GM12878 (cell line): ENCODE results near the gene RASAL1. TPM values are rescaled to one million over a fixed set of nuclear protein-coding genes. Genes with fewer than 3 reads are reported as not detected.

ENCODE experiments used
- ATAC-seq: fragments of 200-7000 bp; cut with Tn5 transposase; 3 replicates; pipeline ENCODE4 v1.9.1; 2020; ENCODE audit warnings: mild to moderate bottlenecking, moderate library complexity
- BruUV-seq: library from RNA; stranded (reverse); fragments of 400-500 nt; replicated peaks from 2 replicates; lab custom pipeline; 2021; lab: Mats Ljungman, UMichigan
- CTCF ChIA-PET: fragments of 300-600 bp; sonication (Branson Sonifier 250); formaldehyde crosslinking; extraction: SDS; loops from one replicate; lab custom pipeline; 2021; ENCODE audit warnings: inconsistent platforms; lab: Yijun Ruan, JAX
- POLR2A ChIA-PET: fragments of 350-600 bp; formaldehyde crosslinking; extraction: SDS; loops from one replicate; lab custom pipeline; 2021; ENCODE audit warnings: inconsistent platforms; lab: Charles Lee
- RAD21 ChIA-PET: fragments of 300-600 bp; sonication (Branson Sonifier 250); formaldehyde crosslinking; loops from one replicate; lab custom pipeline; 2023; ENCODE audit warnings: antibody characterized with exemption; ENCODE audit not compliant: unreplicated experiment; lab: Charles Lee
- SMC1A ChIA-PET: fragments of 300-600 bp; sonication (Branson Sonifier 250); formaldehyde crosslinking; loops from one replicate; lab custom pipeline; 2023; ENCODE audit not compliant: unreplicated experiment, uncharacterized antibody; lab: Charles Lee
- DNase-seq: peaks from one replicate; pipeline ENCODE4 v3.0.0-alpha.2; 2011; ENCODE audit warnings: low read depth, low spot score
- FAIRE-seq: peaks from 3 replicates; lab custom pipeline; 2011; peaks lifted over from hg19 to GRCh38; lab: Jason Lieb, UNC
- H2AFZ ChIP-seq: 2 replicates; pipeline ENCODE4 v1.6.0; 2011; ENCODE audit warnings: low read depth, low read length, control low read depth; ENCODE audit not compliant: control insufficient read depth
- H3K27ac ChIP-seq: 2 replicates; pipeline ENCODE4 v1.5.1; 2011; ENCODE audit warnings: control low read depth; ENCODE audit not compliant: control insufficient read depth, insufficient read depth
- H3K27me3 ChIP-seq, 2 experiments: replicated peaks in 1 of 2; 2 replicates each; pipeline versions ENCODE4 v1.6.0 to v1.6.1; 2011; ENCODE audit warnings: low read length in 1 of 2; ENCODE audit not compliant: control insufficient read depth in 2 of 2, insufficient read depth in 2 of 2
- H3K36me3 ChIP-seq, 2 experiments: 2 replicates each; pipeline ENCODE4 v1.5.1; 2011; ENCODE audit warnings: low read length in 1 of 2; ENCODE audit not compliant: control insufficient read depth in 2 of 2, insufficient read depth in 2 of 2
- H3K4me1 ChIP-seq: 2 replicates; pipeline ENCODE4 v1.6.1; 2011; ENCODE audit warnings: mild to moderate bottlenecking, low read length, moderate library complexity, mixed read lengths; ENCODE audit not compliant: control insufficient read depth, insufficient read depth
- H3K4me2 ChIP-seq: 2 replicates; pipeline ENCODE4 v1.6.0; 2011; ENCODE audit warnings: control low read depth; ENCODE audit not compliant: control insufficient read depth, insufficient read depth
- H3K4me3 ChIP-seq: fragments of 200-600 bp; sonication (generic); 2 replicates; pipeline ENCODE4 v1.5.1; 2016
- H3K79me2 ChIP-seq: 2 replicates; pipeline ENCODE4 v1.6.0; 2011; ENCODE audit warnings: low read length; ENCODE audit not compliant: control insufficient read depth, insufficient read depth
- H3K9ac ChIP-seq: 2 replicates; pipeline ENCODE4 v1.8.0; 2011; ENCODE audit warnings: low read length, control low read depth, mixed read lengths; ENCODE audit not compliant: control insufficient read depth, insufficient read depth
- H3K9me3 ChIP-seq: replicated peaks from 3 replicates; pipeline ENCODE4 v1.5.1; 2011; ENCODE audit warnings: mild to moderate bottlenecking, low read length; ENCODE audit not compliant: control insufficient read depth, insufficient read depth
- H4K20me1 ChIP-seq: 2 replicates; pipeline ENCODE4 v1.6.0; 2011; ENCODE audit not compliant: control insufficient read depth, insufficient read depth
- ASH2L ChIP-seq: fragments of 300-600, 200-600 bp; sonication (generic); IDR thresholded peaks from 2 replicates; pipeline ENCODE4 v1.6.1; 2017; ENCODE audit warnings: low read depth, mild to moderate bottlenecking, borderline replicate concordance
- CBFB ChIP-seq: IDR thresholded peaks from 2 replicates; pipeline ENCODE4 v1.6.1; 2016; ENCODE audit warnings: antibody characterized with exemption, low read depth
- CHD4 ChIP-seq: fragments of 200-600 bp; sonication (generic); IDR thresholded peaks from 2 replicates; pipeline ENCODE4 v1.6.1; 2016; ENCODE audit warnings: mild to moderate bottlenecking
- EGR1 ChIP-seq, 2 experiments: IDR thresholded peaks; 1 replicate in 1 of 2; 2 replicates in 1 of 2; pipeline ENCODE4 v1.6.1; 2011 to 2012; ENCODE audit warnings: low read depth in 2 of 2, low read length in 2 of 2, borderline replicate concordance in 1 of 2, mild to moderate bottlenecking in 1 of 2, moderate library complexity in 1 of 2
- MEF2A ChIP-seq: IDR thresholded peaks from 2 replicates; pipeline ENCODE4 v1.6.1; 2011; ENCODE audit warnings: low read depth, mild to moderate bottlenecking, low read length, moderate library complexity; ENCODE audit not compliant: insufficient read depth
- MEF2B ChIP-seq: fragments of 450-650 bp; IDR thresholded peaks from 2 replicates; pipeline ENCODE4 v1.6.1; 2018; ENCODE audit warnings: mild to moderate bottlenecking, moderate library complexity; ENCODE audit not compliant: partially characterized antibody, poor library complexity, severe bottlenecking
- MLLT1 ChIP-seq: fragments of 450-650 bp; IDR thresholded peaks from 2 replicates; pipeline ENCODE4 v1.6.1; 2016; ENCODE audit warnings: mild to moderate bottlenecking
- MTA3 ChIP-seq: IDR thresholded peaks from 2 replicates; pipeline ENCODE4 v1.6.1; 2012; ENCODE audit warnings: low read length, inconsistent platforms, borderline replicate concordance
- PML ChIP-seq: IDR thresholded peaks from 2 replicates; pipeline ENCODE4 v1.6.1; 2012; ENCODE audit warnings: low read length, inconsistent platforms
- RAD51 ChIP-seq: fragments of 450-650 bp; IDR thresholded peaks from 2 replicates; pipeline ENCODE4 v1.6.1; 2016; ENCODE audit warnings: moderate library complexity, mild to moderate bottlenecking, inconsistent platforms
- SIX5 ChIP-seq: IDR thresholded peaks from 2 replicates; pipeline ENCODE4 v1.6.1; 2011; ENCODE audit warnings: mild to moderate bottlenecking, low read depth, low read length, moderate library complexity; ENCODE audit not compliant: severe bottlenecking
- SMAD5 ChIP-seq: IDR thresholded peaks from 2 replicates; pipeline ENCODE4 v1.6.1; 2016; ENCODE audit warnings: antibody characterized with exemption, low read depth
- SRF ChIP-seq, 2 experiments: IDR thresholded peaks; 2 replicates each; pipeline ENCODE4 v1.6.1; 2011; ENCODE audit warnings: low read depth in 2 of 2, low read length in 2 of 2, mild to moderate bottlenecking in 1 of 2, moderate library complexity in 1 of 2
- TAF1 ChIP-seq: IDR thresholded peaks from 2 replicates; pipeline ENCODE4 v1.6.1; 2011; ENCODE audit warnings: mild to moderate bottlenecking, low read depth, low read length, borderline replicate concordance
- TCF3 ChIP-seq: IDR thresholded peaks from 2 replicates; pipeline ENCODE4 v1.6.1; 2012; ENCODE audit warnings: low read depth, mild to moderate bottlenecking, low read length, borderline replicate concordance; ENCODE audit not compliant: insufficient read depth
- ZNF274 ChIP-seq: IDR thresholded peaks from one replicate; pipeline ENCODE4 v1.8.0; 2011; ENCODE audit not compliant: insufficient read length, insufficient read depth
- WGBS: methylation state at CpG from one replicate; pipeline ENCODE4 v1.1.6; 2016; ENCODE audit warnings: low lambda C conversion rate; ENCODE audit not compliant: insufficient replicate concordance, insufficient coverage; ENCODE audit errors: missing lambda C conversion rate; 5-methylcytosine and 5-hydroxymethylcytosine counted together
- in situ Hi-C: fragments of 300-500 bp; cut with MboI; formaldehyde crosslinking; loops from 9 replicates; pipeline ENCODE4 v1.14.3; 2018; ENCODE audit warnings: mixed read lengths
- intact Hi-C: fragments of 100-400 bp; cut with micrococcal nuclease; formaldehyde crosslinking; loops from one replicate; pipeline ENCODE4 v1.14.2; 2022; ENCODE audit not compliant: unreplicated experiment
- polyA plus RNA-seq, 11 experiments: library from polyadenylated mRNA; depleted of rRNA in 4 of 11; unstranded in 6 of 11; stranded (reverse) in 5 of 11; fragments of >200 nt; fragmentation: Nextera tagmentation in 4 of 11; fragmentation: Illumina TruSeq in 1 of 11; extraction: Ambion mirVana in 4 of 11; extraction: Trizol in 1 of 11; gene quantifications; 1 replicate in 1 of 11; 2 replicates in 10 of 11; pipeline versions ENCODE4 v1.2.1 to v1.2.3, GENCODE V29; 2011 to 2016; ENCODE audit warnings: inconsistent platforms in 2 of 11, missing spikeins in 2 of 11, low read depth in 1 of 11
- total RNA-seq, 4 experiments: library from RNA; depleted of rRNA in 3 of 4; stranded (reverse); fragments of >200 nt in 3 of 4; fragmentation: Illumina TruSeq in 1 of 4; extraction: Trizol in 1 of 4; gene quantifications; 2 replicates each; pipeline versions ENCODE4 v1.2.1 to v1.2.3, GENCODE V29; 2013 to 2021

The RASAL1 gene
- total and polyA plus RNA-seq, 10 of the 15 experiments (the other 5 are each of a cell fraction or from before 2014, with no cell fraction given) = 0.12 to 1.0 (median 0.52) TPM; not detected in 6

- BruUV-seq = no TSS peak
- no peak for DNase-seq
- intact Hi-C loops (no loop called here), in situ Hi-C loops (no loop called here)
- no peaks in the 10 kb centered on the region for H3K79me2 ChIP-seq
- H3K9me3 ChIP-seq = no peaks in the 10 kb centered on the region; the same call in 2 of the 3 replicates
- no peak for ATAC-seq
- H3K9ac ChIP-seq = no peak overlapping the region
- ChIA-PET RAD21 (interaction anchor here (0.5 kb wide), 1 partner anchor 38 kb away, joined by 3 read pairs; no protein-coding TSS in a partner anchor), POLR2A (no interaction called here), CTCF (interaction anchor here (0.9 kb wide), 1 partner anchor 10 kb away, joined by 5 read pairs; no protein-coding TSS in a partner anchor), SMC1A (interaction anchor here (0.9 kb wide), 1 partner anchor 25 kb away, joined by 3 read pairs; no protein-coding TSS in a partner anchor)
- H3K36me3 ChIP-seq = no peaks in the 10 kb centered on the region
- H3K4me2 ChIP-seq = no peak overlapping the region
- H4K20me1 ChIP-seq = no peaks in the 10 kb centered on the region
- 11% methylated on average over 15 of the region's 15 CpGs for WGBS
- H3K27ac ChIP-seq = no peak overlapping the region
- no peak overlapping the region for H3K4me3 ChIP-seq
- TF ChIP-seq SMAD5 (no peak), ASH2L (no peak), TCF3 (no peak), RAD51 (no peak), SIX5 (no peak), ZNF274 (no peak)
- H3K27me3 ChIP-seq = no peaks in the 10 kb centered on the region
- no peak for FAIRE-seq
- H3K4me1 ChIP-seq = peaks cover 3% of the 10 kb centered on the region; the same call in 1 of the 2 replicates
- no peak overlapping the region for H2AFZ ChIP-seq
These were observed 7.8 kb downstream of the RASAL1 start for GRCh38 chr12:113127791-113128199.

- Histone ChIP-seq H3K27me3 (no peaks in the 10 kb centered on the region; a peak in 1 of 4 replicates), H2AFZ (no peak overlapping the region), H3K4me1 (no peaks in the 10 kb centered on the region), H3K36me3 (no peaks in the 10 kb centered on the region), H3K27ac (no peak overlapping the region), H3K79me2 (no peaks in the 10 kb centered on the region), H3K4me3 (no peak overlapping the region), H3K9me3 (no peaks in the 10 kb centered on the region; the same call in 2 of the 3 replicates), H4K20me1 (no peaks in the 10 kb centered on the region), H3K4me2 (no peak overlapping the region), H3K9ac (no peak overlapping the region)
- intact Hi-C loops (no loop called here), in situ Hi-C loops (no loop called here)
- POLR2A ChIA-PET = no interaction called here
- BruUV-seq = no TSS peak
- no peak for FAIRE-seq
- no peak for DNase-seq
- RAD21 ChIA-PET = interaction anchor here (1.5 kb wide), 1 partner anchor 31 kb away, joined by 3 read pairs; no protein-coding TSS in a partner anchor
- CTCF ChIA-PET = interaction anchor here (0.7 to 1.5 kb wide), 6 partner anchors 14 to 128 kb away, joined by 3 to 7 read pairs (median 4); no protein-coding TSS in a partner anchor
- SMC1A ChIA-PET = interaction anchor here (0.6 to 1.0 kb wide), 3 partner anchors 9 to 1295 kb away, joined by 3 to 5 read pairs (median 4); no protein-coding TSS in a partner anchor
- no peak for ATAC-seq
- 10% methylated on average over 3 of the region's 3 CpGs for WGBS
- no peak for TF ChIP-seq PML
- no peak for TF ChIP-seq MTA3
- TF ChIP-seq MEF2B = no peak
- no peak for TF ChIP-seq CBFB
- no peak for TF ChIP-seq SIX5
- TF ChIP-seq MEF2A = no peak
- no peak for TF ChIP-seq SRF (IDR thresholded peaks at IDR 0.05; ENCODE audit: low read depth in 2 of 2, low read length in 2 of 2)
- TF ChIP-seq TAF1 = no peak
- TF ChIP-seq EGR1 (IDR thresholded peaks at IDR 0.05; ENCODE audit: borderline replicate concordance in 1 of 2, low read depth in 2 of 2, low read length in 2 of 2) = no peak
- no peak for TF ChIP-seq CHD4
- no peak for TF ChIP-seq MLLT1
These were observed 14.7 kb downstream of the RASAL1 start for GRCh38 chr12:113120670-113121370.
